IPS-18a (cell line): ENCODE measurements around the gene OR6B3.
"Not testable (repeated sequence)": the region's sequence is repeated elsewhere in the genome, so short reads cannot be mapped to it uniquely, and the experiment has no call there.

Experiments
- H3K27ac ChIP-seq: one replicate; pipeline ENCODE4 v1.5.1; 2013; ENCODE audit warnings: low read length
- H3K27me3 ChIP-seq: one replicate; pipeline ENCODE4 v1.6.1; 2013; ENCODE audit warnings: mild to moderate bottlenecking, low read length; ENCODE audit not compliant: control insufficient read depth, insufficient read depth
- H3K36me3 ChIP-seq: one replicate; pipeline ENCODE4 v1.6.1; 2013; ENCODE audit warnings: low read depth, low read length; ENCODE audit not compliant: control insufficient read depth
- H3K4me1 ChIP-seq: one replicate; pipeline ENCODE4 v1.6.1; 2013; ENCODE audit warnings: low read depth, low read length; ENCODE audit not compliant: control insufficient read depth
- H3K4me3 ChIP-seq: one replicate; pipeline ENCODE4 v1.5.1; 2013; ENCODE audit warnings: low read length
- H3K9ac ChIP-seq: one replicate; pipeline ENCODE4 v1.6.1; 2013; ENCODE audit warnings: mild to moderate bottlenecking, low read length, moderate library complexity
- H3K9me3 ChIP-seq: one replicate; pipeline ENCODE4 v1.6.1; 2013; ENCODE audit warnings: low read depth, low read length; ENCODE audit not compliant: control insufficient read depth

OR6B3 gene

GRCh38 chr2:240066489-240066888 lies 13.2 kb upstream of the OR6B3 start:
- no peaks in the 10 kb centered on the region for H3K27me3 ChIP-seq
- H3K27ac ChIP-seq, result no peak overlapping the region

GRCh38 chr2:240064898-240065297 lies 11.6 kb upstream of the OR6B3 start:
- H3K9me3 ChIP-seq, result no peaks in the 10 kb centered on the region
- peaks cover 7% of the 10 kb centered on the region for H3K4me1 ChIP-seq
- H3K9ac ChIP-seq, result no peak overlapping the region
- H3K27me3 ChIP-seq, result no peaks in the 10 kb centered on the region
- no peak overlapping the region for H3K4me3 ChIP-seq
- no peak overlapping the region for H3K27ac ChIP-seq
- no peaks in the 10 kb centered on the region for H3K36me3 ChIP-seq

More at GRCh38 chr2:240066489-240066888, 13.2 kb upstream of the OR6B3 start:
- H3K4me3 ChIP-seq, result no peak overlapping the region
- H3K9me3 ChIP-seq, result no peaks in the 10 kb centered on the region
- H3K36me3 ChIP-seq, result no peaks in the 10 kb centered on the region
- no peak overlapping the region for H3K9ac ChIP-seq
- H3K4me1 ChIP-seq, result peaks cover 7% of the 10 kb centered on the region

DNA sequence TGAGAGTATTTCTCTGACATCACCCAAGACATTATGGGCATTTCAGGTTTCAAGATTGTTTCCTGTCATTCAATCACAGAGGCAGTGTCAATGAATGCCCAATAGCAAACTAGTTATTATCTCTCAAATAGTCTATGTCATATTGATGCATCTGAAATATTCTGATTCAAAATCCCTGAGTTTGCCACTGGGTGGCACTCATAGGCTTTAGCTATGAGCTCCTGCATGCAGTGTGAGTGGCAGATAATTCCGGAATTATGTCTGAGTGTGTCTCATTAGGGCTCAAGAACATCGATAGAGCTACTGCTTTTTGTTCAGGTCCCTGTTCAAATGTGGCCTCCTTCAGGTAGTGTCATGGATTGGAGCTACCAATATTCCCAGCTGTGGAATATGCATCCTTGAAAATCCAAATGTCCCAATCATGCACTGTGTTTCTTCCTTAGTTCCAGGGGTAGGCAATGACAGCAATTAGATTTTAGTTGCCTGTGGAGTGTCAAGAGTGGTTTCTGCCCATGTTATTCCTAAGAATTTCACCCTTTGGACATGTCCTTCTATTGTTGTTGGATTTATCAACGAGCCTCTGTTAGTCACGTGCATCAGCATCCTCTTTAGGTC lies 7.8 kb upstream of the OR6B3 start:
- Histone ChIP-seq H3K27me3 (no peaks in the 10 kb centered on the region), H3K9ac (no peak overlapping the region), H3K4me3 (no peak overlapping the region), H3K9me3 (no peaks in the 10 kb centered on the region), H3K27ac (no peak overlapping the region), H3K36me3 (no peaks in the 10 kb centered on the region), H3K4me1 (peaks cover 7% of the 10 kb centered on the region)

DNA sequence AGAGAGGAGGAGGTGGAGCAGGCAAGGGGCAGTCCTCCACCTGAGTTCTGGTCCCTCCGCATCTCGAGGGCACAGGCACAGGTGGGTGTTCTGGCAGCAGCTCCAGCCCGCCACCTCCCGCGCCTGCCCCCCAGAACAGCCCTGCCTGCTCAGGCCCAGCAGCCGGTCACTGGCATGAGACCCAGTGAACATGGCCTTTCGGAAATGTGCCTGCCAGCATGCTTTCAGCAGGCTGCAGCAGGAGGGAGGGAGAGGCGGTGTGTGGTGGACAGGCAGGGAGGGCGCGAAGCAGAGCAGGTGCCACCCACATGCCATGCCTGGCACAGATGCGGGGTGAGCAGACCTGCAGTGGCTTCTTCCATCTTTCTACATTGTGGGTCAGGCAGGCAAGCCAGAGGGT lies 3.4 kb upstream of the OR6B3 start:
- Histone ChIP-seq H3K9me3 (no peaks in the 10 kb centered on the region), H3K4me3 (no peak overlapping the region), H3K36me3 (no peaks in the 10 kb centered on the region), H3K4me1 (no peaks in the 10 kb centered on the region), H3K27me3 (no peaks in the 10 kb centered on the region), H3K27ac (no peak overlapping the region), H3K9ac (no peak overlapping the region)

DNA sequence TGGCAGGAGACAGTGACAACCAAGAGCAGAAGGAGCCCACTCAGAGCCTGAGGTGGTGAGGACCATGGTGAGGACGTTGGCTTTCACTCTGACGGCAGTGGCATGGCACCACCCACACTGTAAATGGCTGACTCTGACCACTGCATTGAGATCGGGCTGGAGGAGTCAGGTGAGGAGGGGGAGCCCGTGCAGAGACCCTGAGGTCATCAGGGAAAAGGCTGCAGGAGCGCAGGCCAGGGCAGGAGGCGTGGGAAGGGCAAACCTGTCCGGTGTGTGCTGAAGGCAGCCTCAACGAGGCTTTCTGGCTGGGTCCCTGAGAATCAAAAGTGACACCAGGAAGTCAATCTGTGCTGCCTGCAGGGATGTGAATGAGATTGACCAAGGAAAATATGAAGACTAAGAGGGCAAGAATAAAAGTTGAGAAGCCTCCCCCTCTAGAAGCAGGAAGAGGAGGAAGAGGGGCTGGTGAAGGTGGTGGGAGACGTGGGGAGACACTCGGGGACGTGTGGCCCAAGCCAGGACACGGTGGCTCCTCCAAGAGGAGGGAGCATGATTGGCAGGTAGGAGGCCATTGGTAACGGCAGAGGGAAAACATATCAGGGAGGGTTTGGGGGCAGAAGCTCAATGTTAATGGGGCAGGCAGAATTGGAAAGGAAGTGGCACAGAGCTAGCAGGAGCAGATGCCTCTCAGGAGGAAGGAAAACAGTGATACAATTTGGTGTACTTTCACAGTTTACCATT lies 2.0 kb upstream of the OR6B3 start:
- Histone ChIP-seq H3K9ac (no peak overlapping the region), H3K9me3 (no peaks in the 10 kb centered on the region), H3K36me3 (no peaks in the 10 kb centered on the region), H3K27me3 (no peaks in the 10 kb centered on the region), H3K4me3 (no peak overlapping the region), H3K4me1 (no peaks in the 10 kb centered on the region), H3K27ac (no peak overlapping the region)

- Histone ChIP-seq H3K27ac (no peak overlapping the region), H3K4me3 (no peak overlapping the region), H3K36me3 (no peaks in the 10 kb centered on the region), H3K4me1 (no peaks in the 10 kb centered on the region), H3K27me3 (no peaks in the 10 kb centered on the region), H3K9me3 (no peaks in the 10 kb centered on the region), H3K9ac (no peak overlapping the region)
These were observed 797 bp downstream of the OR6B3 start for GRCh38 chr2:240052524-240052923.

- no peaks in the 10 kb centered on the region for H3K27me3 ChIP-seq
- no peak overlapping the region for H3K4me3 ChIP-seq
- no peak overlapping the region for H3K9ac ChIP-seq
- no peak overlapping the region for H3K27ac ChIP-seq
- no peaks in the 10 kb centered on the region for H3K4me1 ChIP-seq
- H3K9me3 ChIP-seq, result no peaks in the 10 kb centered on the region
- H3K36me3 ChIP-seq, result no peaks in the 10 kb centered on the region
These were observed 1.6 kb downstream of the OR6B3 start for GRCh38 chr2:240051697-240052096.

GRCh38 chr2:240050278-240050677 lies 3.0 kb downstream of the OR6B3 start:
- H3K36me3 ChIP-seq, result no peaks in the 10 kb centered on the region
- no peak overlapping the region for H3K27ac ChIP-seq
- no peaks in the 10 kb centered on the region for H3K27me3 ChIP-seq
- no peak overlapping the region for H3K9ac ChIP-seq
- no peak overlapping the region for H3K4me3 ChIP-seq
- no peaks in the 10 kb centered on the region for H3K4me1 ChIP-seq
- H3K9me3 ChIP-seq, result no peaks in the 10 kb centered on the region

DNA sequence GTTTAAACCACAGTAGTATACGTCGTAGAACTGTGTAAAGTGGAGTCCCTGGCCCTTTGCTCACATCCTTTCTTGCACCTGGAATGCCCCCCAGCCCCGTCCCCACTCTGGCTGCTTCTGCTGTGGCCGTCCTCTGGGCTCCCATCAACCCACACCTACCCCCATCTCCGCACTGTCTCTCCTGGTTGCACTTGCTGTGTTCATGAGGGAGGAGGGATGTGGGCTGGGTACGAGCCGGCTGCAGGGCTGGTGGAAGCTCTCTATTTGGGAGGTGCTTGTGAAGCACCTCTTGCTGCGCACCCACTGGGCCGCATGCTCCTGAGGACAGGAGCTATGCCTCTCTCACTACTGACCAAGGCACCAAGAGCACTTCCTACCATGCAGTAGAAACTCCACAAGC lies 5.1 kb downstream of the OR6B3 start:
- H3K27me3 ChIP-seq, result no peaks in the 10 kb centered on the region
- no peaks in the 10 kb centered on the region for H3K4me1 ChIP-seq
- H3K36me3 ChIP-seq, result no peaks in the 10 kb centered on the region
- H3K4me3 ChIP-seq, result no peak overlapping the region
- H3K27ac ChIP-seq, result no peak overlapping the region
- H3K9ac ChIP-seq, result no peak overlapping the region
- H3K9me3 ChIP-seq, result no peaks in the 10 kb centered on the region

DNA sequence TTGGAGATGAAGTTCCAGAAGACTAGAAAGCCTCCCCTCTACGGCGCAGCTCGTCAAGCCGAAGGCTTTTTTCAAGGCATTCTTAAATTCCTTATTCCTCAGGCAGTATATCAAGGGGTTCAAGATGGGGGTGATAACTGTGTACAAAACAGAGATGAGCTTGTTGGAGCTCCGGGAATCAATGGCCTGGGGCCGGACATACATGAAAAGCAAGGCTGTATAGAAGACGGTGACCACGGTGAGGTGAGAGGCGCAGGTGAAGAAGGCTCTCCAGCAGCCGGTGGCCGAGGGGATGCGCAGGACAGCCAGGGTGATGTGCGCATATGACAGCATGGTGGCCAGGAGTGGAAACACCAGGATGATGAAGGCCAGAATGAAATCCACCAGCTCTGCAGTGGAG lies 8.2 kb downstream of the OR6B3 start:
- Histone ChIP-seq H3K4me3 (no peak overlapping the region), H3K4me1 (no peaks in the 10 kb centered on the region), H3K27me3 (no peaks in the 10 kb centered on the region), H3K9me3 (no peaks in the 10 kb centered on the region), H3K27ac (no peak overlapping the region), H3K9ac (no peak overlapping the region), H3K36me3 (no peaks in the 10 kb centered on the region)

- H3K36me3 ChIP-seq, H3K9ac ChIP-seq, H3K27me3 ChIP-seq, H3K4me3 ChIP-seq, H3K9me3 ChIP-seq, H3K4me1 ChIP-seq, H3K27ac ChIP-seq: not testable (repeated sequence)
These were observed 9.2 kb downstream of the OR6B3 start for GRCh38 chr2:240044096-240044495.
